ENCODE data around the gene CEP78. TPM values are rescaled to one million over a fixed set of nuclear protein-coding genes. Genes with fewer than 3 reads are reported as not detected.

CEP78 gene
- total RNA-seq, 2 experiments from 2014 or later: 10.5 to 12.1 TPM

DNA sequence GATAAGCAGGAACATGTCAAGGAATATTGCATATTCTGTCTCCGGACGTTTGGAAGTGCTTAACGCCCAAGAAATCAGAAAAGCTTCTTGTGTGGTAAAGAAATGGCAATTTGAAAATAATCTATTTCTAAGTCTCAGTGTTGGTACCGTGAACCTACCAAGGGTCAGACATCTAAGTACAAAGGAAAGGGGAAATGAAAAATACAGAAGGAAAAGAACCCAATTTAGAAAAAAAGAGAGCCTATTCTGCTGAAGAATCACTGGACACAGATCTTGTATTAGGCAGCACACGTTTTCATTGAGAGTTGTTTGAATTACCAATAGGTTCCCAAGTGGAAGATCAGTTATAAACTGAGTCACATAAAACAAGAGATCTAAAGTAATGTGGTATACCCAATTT lies 46.9 kb upstream of the CEP78 start:
- H3K4me1 ChIP-seq (ENCODE audit: insufficient read depth, low read length): no peaks in the 10 kb centered on the region
- Mint-ChIP-seq H3K27me3 (no peaks in the 10 kb centered on the region), H3K4me3 (no peak overlapping the region), H3K9me3 (no peaks in the 10 kb centered on the region), H3K4me1 (ENCODE audit: low read depth) (peaks cover 1% of the 10 kb centered on the region), H3K36me3 (ENCODE audit: low read depth) (no peaks in the 10 kb centered on the region), H3K27ac (no peak overlapping the region)
- ATAC-seq (ENCODE audit: poor library complexity): no peak
- H3K4me3 ChIP-seq (ENCODE audit: low read length): no peak overlapping the region
- POLR2A ChIA-PET: no interaction called here
- CTCF ChIA-PET: no interaction called here
- intact Hi-C loops (cut with DNase I, micrococcal nuclease): no loop called here
- no peaks in the 10 kb centered on the region for H3K27me3 ChIP-seq (ENCODE audit: control insufficient read depth in 1 of 2, insufficient read depth in 2 of 2, low read length in 2 of 2)
- H3K27ac ChIP-seq (ENCODE audit: low read depth in 1 of 2, low read length in 2 of 2): no peak overlapping the region
- H3K9me3 ChIP-seq (ENCODE audit: control insufficient read depth in 1 of 2, insufficient read depth in 1 of 2, low read length in 2 of 2): no peaks in the 10 kb centered on the region
- DNase-seq: no peak
- TF ChIP-seq, protein P1, sequence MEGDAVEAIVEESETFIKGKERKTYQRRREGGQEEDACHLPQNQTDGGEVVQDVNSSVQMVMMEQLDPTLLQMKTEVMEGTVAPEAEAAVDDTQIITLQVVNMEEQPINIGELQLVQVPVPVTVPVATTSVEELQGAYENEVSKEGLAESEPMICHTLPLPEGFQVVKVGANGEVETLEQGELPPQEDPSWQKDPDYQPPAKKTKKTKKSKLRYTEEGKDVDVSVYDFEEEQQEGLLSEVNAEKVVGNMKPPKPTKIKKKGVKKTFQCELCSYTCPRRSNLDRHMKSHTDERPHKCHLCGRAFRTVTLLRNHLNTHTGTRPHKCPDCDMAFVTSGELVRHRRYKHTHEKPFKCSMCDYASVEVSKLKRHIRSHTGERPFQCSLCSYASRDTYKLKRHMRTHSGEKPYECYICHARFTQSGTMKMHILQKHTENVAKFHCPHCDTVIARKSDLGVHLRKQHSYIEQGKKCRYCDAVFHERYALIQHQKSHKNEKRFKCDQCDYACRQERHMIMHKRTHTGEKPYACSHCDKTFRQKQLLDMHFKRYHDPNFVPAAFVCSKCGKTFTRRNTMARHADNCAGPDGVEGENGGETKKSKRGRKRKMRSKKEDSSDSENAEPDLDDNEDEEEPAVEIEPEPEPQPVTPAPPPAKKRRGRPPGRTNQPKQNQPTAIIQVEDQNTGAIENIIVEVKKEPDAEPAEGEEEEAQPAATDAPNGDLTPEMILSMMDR (IDR thresholded peaks at IDR 0.05): no peak
- no peaks in the 10 kb centered on the region for H3K36me3 ChIP-seq (ENCODE audit: insufficient read depth, low read length)

GRCh38 chr9:78189461-78189860 lies 46.4 kb upstream of the CEP78 start:
- H3K36me3 ChIP-seq (ENCODE audit: insufficient read depth, low read length): no peaks in the 10 kb centered on the region
- Mint-ChIP-seq H3K9me3 (no peaks in the 10 kb centered on the region), H3K27me3 (no peaks in the 10 kb centered on the region), H3K4me1 (ENCODE audit: low read depth) (peaks cover 6% of the 10 kb centered on the region), H3K4me3 (no peak overlapping the region), H3K36me3 (ENCODE audit: low read depth) (no peaks in the 10 kb centered on the region), H3K27ac (no peak overlapping the region)
- ATAC-seq (ENCODE audit: poor library complexity) (no peak), DNase-seq (peak in 2 of 14 experiments; percentile 25 to 28)
- no peaks in the 10 kb centered on the region for H3K27me3 ChIP-seq (ENCODE audit: control insufficient read depth in 1 of 2, insufficient read depth in 2 of 2, low read length in 2 of 2)
- intact Hi-C loops (cut with DNase I, micrococcal nuclease): no loop called here
- no peak overlapping the region for H3K4me3 ChIP-seq (ENCODE audit: low read length)
- no peak overlapping the region for H3K27ac ChIP-seq (ENCODE audit: low read depth in 1 of 2, low read length in 2 of 2)
- ChIA-PET CTCF (no interaction called here), POLR2A (no interaction called here)
- TF ChIP-seq, protein P1 (IDR thresholded peaks at IDR 0.05): no peak
- H3K4me1 ChIP-seq (ENCODE audit: insufficient read depth, low read length): no peaks in the 10 kb centered on the region
- H3K9me3 ChIP-seq (ENCODE audit: control insufficient read depth in 1 of 2, insufficient read depth in 1 of 2, low read length in 2 of 2): no peaks in the 10 kb centered on the region

- no peak for DNase-seq
- ChIA-PET CTCF (interaction anchor here (0.5 kb wide), 1 partner anchor 1984 kb away, joined by 4 read pairs; no protein-coding TSS in a partner anchor), POLR2A (interaction anchor here (1.0 to 1.5 kb wide), 2 partner anchors 9 to 19 kb away, joined by 4 to 6 read pairs; no protein-coding TSS in a partner anchor)
- H3K4me1 Mint-ChIP-seq (ENCODE audit: low read depth): peaks cover 11% of the 10 kb centered on the region
- no peaks in the 10 kb centered on the region for H3K27me3 Mint-ChIP-seq
- H3K36me3 ChIP-seq (ENCODE audit: insufficient read depth, low read length): no peaks in the 10 kb centered on the region
- H3K27me3 ChIP-seq (ENCODE audit: control insufficient read depth in 1 of 2, insufficient read depth in 2 of 2, low read length in 2 of 2): no peaks in the 10 kb centered on the region
- no peak overlapping the region for H3K4me3 Mint-ChIP-seq
- no peak for ATAC-seq (ENCODE audit: poor library complexity)
- no peak overlapping the region for H3K27ac ChIP-seq (ENCODE audit: low read depth in 1 of 2, low read length in 2 of 2)
- TF ChIP-seq, protein P1 (IDR thresholded peaks at IDR 0.05): no peak
- H3K9me3 ChIP-seq (ENCODE audit: control insufficient read depth in 1 of 2, insufficient read depth in 1 of 2, low read length in 2 of 2): no peaks in the 10 kb centered on the region
- no peak overlapping the region for H3K4me3 ChIP-seq (ENCODE audit: low read length)
- intact Hi-C loops (cut with DNase I, micrococcal nuclease): no loop called here
- H3K9me3 Mint-ChIP-seq: peaks cover 4% of the 10 kb centered on the region
- H3K27ac Mint-ChIP-seq: no peak overlapping the region
- peaks cover 11% of the 10 kb centered on the region for H3K36me3 Mint-ChIP-seq (ENCODE audit: low read depth)
- H3K4me1 ChIP-seq (ENCODE audit: insufficient read depth, low read length): no peaks in the 10 kb centered on the region
These were observed 43.9 kb upstream of the CEP78 start for GRCh38 chr9:78191931-78192330.
